Epidermal melanocyte (primary cell): ENCODE measurements around the gene ENDOD1.
A peak's percentile ranks its signal among the peaks of the same experiment; 100 is the strongest.

Experiments
- DNase-seq: peaks from one replicate; pipeline ENCODE4 v3.0.0; 2011; ENCODE audit warnings: low spot score; ENCODE audit not compliant: insufficient read length

Gene ENDOD1

GRCh38 chr11:95143106-95143681 is 53.5 kb downstream of the ENDOD1 start:
- DNase-seq: no peak

GRCh38 chr11:95144313-95145235 is 54.9 kb downstream of the ENDOD1 start:
- DNase-seq: no peak

- no peak for DNase-seq
Observed at GRCh38 chr11:95145430-95146060, 55.9 kb downstream of the ENDOD1 start.

GRCh38 chr11:95147364-95147905 is 57.8 kb downstream of the ENDOD1 start:
- DNase-seq: peak; percentile 52

GRCh38 chr11:95148406-95148805 is 58.8 kb downstream of the ENDOD1 start:
- DNase-seq: no peak

- no peak for DNase-seq
Observed at GRCh38 chr11:95148938-95149337, 59.3 kb downstream of the ENDOD1 start.

GRCh38 chr11:95149651-95150364 is 60.2 kb downstream of the ENDOD1 start:
- peak; percentile 71 for DNase-seq

GRCh38 chr11:95150956-95151684 is 61.5 kb downstream of the ENDOD1 start:
- peak; percentile 88 for DNase-seq

- no peak for DNase-seq
Observed at GRCh38 chr11:95152876-95153856, 63.5 kb downstream of the ENDOD1 start.

- no peak for DNase-seq
Observed at GRCh38 chr11:95153857-95154246, 64.2 kb downstream of the ENDOD1 start.

GRCh38 chr11:95154514-95154913 is 64.9 kb downstream of the ENDOD1 start:
- DNase-seq: no peak

GRCh38 chr11:95155385-95155784 is 65.7 kb downstream of the ENDOD1 start:
- no peak for DNase-seq

GRCh38 chr11:95156133-95156721 is 66.6 kb downstream of the ENDOD1 start:
- DNase-seq: no peak

- no peak for DNase-seq
Observed at GRCh38 chr11:95156916-95157541, 67.4 kb downstream of the ENDOD1 start.

- no peak for DNase-seq
Observed at GRCh38 chr11:95157824-95158223, 68.2 kb downstream of the ENDOD1 start.

- DNase-seq: no peak
Observed at GRCh38 chr11:95161248-95161647, 71.6 kb downstream of the ENDOD1 start.

- DNase-seq: no peak
Observed at GRCh38 chr11:95163106-95163505, 73.5 kb downstream of the ENDOD1 start.

- no peak for DNase-seq
Observed at GRCh38 chr11:95165638-95166037, 76.0 kb downstream of the ENDOD1 start.

- DNase-seq: no peak
Observed at GRCh38 chr11:95166781-95167180, 77.1 kb downstream of the ENDOD1 start.
